ENCODE results near the gene ADIPOR1. TPM values are rescaled to one million over a fixed set of nuclear protein-coding genes. Genes with fewer than 3 reads are reported as not detected.
"Not testable (repeated sequence)": the region's sequence is repeated elsewhere in the genome, so short reads cannot be mapped to it uniquely, and the experiment has no call there.

Gene ADIPOR1
- total RNA-seq, 1 experiment from 2014 or later, result 79.1 TPM

DNA sequence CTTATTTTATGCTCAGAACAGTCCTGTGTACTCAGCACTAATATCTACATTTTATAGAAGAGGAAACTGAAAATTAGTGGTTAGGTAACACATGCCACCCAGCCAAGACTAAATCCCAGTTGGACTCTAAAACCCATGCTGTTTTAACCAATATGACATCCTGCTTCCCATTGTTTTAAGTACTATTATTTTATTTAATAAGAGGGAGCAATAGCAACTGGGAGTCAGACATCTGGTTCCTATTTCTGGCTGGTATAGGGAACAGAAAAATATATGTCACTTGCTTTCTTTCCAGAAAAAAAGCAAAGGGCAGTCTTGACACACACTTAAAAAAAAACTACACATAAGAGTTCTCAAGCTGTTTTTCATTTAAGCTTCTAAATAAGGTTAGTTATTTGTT is 43.0 kb downstream of the ADIPOR1 start:
- CTCF ChIA-PET, result interaction anchor here (0.6 to 0.7 kb wide), 2 partner anchors 29 to 330 kb away, joined by 3 to 5 read pairs; no protein-coding TSS in a partner anchor
- no peak overlapping the region for H3K4me3 ChIP-seq (ENCODE audit: low read depth, low read length, poor library complexity, severe bottlenecking)
- no peaks in the 10 kb centered on the region for H3K9me3 ChIP-seq (ENCODE audit: low read depth, low read length, poor library complexity, severe bottlenecking)
- peak overlapping the region; percentile 62 for H3K27ac ChIP-seq (ENCODE audit: low read depth, low read length, poor library complexity, severe bottlenecking)
- peaks cover 10% of the 10 kb centered on the region for H3K4me1 ChIP-seq (ENCODE audit: insufficient read depth, low read length, poor library complexity, severe bottlenecking)
- intact Hi-C loops (cut with micrococcal nuclease; ENCODE audit: unreplicated experiment), result no loop called here
- no peaks in the 10 kb centered on the region for H3K27me3 ChIP-seq (replicated peaks; ENCODE audit: insufficient read depth, low read depth, low read length, poor library complexity)
- BruUV-seq (replicated peaks), result no TSS peak
- H3K36me3 ChIP-seq (ENCODE audit: insufficient read depth, low read length, poor library complexity, severe bottlenecking), result peaks cover 45% of the 10 kb centered on the region
- POLR2A ChIA-PET (ENCODE audit: low non-redundant PET), result no interaction called here
- peak; percentile 91 for DNase-seq (ENCODE audit: low spot score)
- TF ChIP-seq, protein P1, sequence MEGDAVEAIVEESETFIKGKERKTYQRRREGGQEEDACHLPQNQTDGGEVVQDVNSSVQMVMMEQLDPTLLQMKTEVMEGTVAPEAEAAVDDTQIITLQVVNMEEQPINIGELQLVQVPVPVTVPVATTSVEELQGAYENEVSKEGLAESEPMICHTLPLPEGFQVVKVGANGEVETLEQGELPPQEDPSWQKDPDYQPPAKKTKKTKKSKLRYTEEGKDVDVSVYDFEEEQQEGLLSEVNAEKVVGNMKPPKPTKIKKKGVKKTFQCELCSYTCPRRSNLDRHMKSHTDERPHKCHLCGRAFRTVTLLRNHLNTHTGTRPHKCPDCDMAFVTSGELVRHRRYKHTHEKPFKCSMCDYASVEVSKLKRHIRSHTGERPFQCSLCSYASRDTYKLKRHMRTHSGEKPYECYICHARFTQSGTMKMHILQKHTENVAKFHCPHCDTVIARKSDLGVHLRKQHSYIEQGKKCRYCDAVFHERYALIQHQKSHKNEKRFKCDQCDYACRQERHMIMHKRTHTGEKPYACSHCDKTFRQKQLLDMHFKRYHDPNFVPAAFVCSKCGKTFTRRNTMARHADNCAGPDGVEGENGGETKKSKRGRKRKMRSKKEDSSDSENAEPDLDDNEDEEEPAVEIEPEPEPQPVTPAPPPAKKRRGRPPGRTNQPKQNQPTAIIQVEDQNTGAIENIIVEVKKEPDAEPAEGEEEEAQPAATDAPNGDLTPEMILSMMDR (conservative IDR thresholded peaks at IDR 0.05; ENCODE audit: low read depth, low read length), result no peak
- no peak for TF ChIP-seq EZH2 (IDR thresholded peaks at IDR 0.05; ENCODE audit: borderline replicate concordance, low read depth, low read length, poor library complexity, severe bottlenecking)

DNA sequence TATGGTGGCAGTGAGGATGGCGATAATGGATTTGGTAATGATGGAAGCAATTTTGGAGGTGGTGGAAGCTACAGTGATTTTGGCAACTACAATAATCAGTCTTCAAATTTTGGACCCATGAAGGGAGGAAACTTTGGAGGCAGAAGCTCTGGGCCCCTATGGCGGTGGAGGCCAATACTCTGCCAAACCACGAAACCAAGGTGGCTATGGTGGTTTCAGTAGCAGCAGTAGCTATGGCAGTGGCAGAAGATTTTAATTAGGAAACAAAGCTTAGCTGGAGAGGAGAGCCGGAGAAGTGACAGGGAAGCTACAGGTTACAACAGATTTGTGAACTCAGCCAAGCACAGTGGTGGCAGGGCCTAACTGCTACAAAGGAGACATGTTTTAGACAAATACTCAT is 45.6 kb downstream of the ADIPOR1 start:
- POLR2A ChIA-PET (ENCODE audit: low non-redundant PET); intact Hi-C loops (cut with micrococcal nuclease; ENCODE audit: unreplicated experiment): not testable (repeated sequence)

DNA sequence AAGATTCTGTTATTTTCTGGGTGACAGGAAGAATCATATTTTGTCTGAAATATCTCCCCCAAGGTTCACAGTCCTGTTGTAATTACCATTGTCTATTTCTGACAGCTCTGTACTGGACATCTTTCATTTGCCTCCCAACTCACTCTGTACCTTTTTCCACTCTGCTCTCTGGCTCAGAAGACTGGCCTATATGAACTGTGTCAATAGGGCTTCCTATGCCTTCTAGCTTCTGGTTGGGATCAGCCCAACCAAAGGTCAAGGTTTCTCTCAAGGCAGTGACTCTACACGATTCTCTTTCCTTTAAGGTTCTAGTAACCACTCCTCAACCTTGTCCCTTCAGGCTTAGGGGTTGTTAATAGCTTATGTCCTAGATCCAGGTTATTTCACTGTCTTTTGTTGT is 48.6 kb downstream of the ADIPOR1 start:
- H3K36me3 ChIP-seq (ENCODE audit: insufficient read depth, low read length, poor library complexity, severe bottlenecking), result peaks cover 25% of the 10 kb centered on the region
- no peaks in the 10 kb centered on the region for H3K4me1 ChIP-seq (ENCODE audit: insufficient read depth, low read length, poor library complexity, severe bottlenecking)
- TF ChIP-seq EZH2 (IDR thresholded peaks at IDR 0.05; ENCODE audit: borderline replicate concordance, low read depth, low read length, poor library complexity, severe bottlenecking), result no peak
- TF ChIP-seq, protein P1 (conservative IDR thresholded peaks at IDR 0.05; ENCODE audit: low read depth, low read length), result no peak
- BruUV-seq (replicated peaks), result no TSS peak
- H3K27me3 ChIP-seq (replicated peaks; ENCODE audit: insufficient read depth, low read depth, low read length, poor library complexity), result no peaks in the 10 kb centered on the region
- no peak overlapping the region for H3K27ac ChIP-seq (ENCODE audit: low read depth, low read length, poor library complexity, severe bottlenecking)
- no peaks in the 10 kb centered on the region for H3K9me3 ChIP-seq (ENCODE audit: low read depth, low read length, poor library complexity, severe bottlenecking)
- no peak for DNase-seq (ENCODE audit: low spot score)
- POLR2A ChIA-PET (ENCODE audit: low non-redundant PET), result no interaction called here
- intact Hi-C loops (cut with micrococcal nuclease; ENCODE audit: unreplicated experiment), result no loop called here
- H3K4me3 ChIP-seq (ENCODE audit: low read depth, low read length, poor library complexity, severe bottlenecking), result no peak overlapping the region
- CTCF ChIA-PET, result no interaction called here

More for the DNA sequence above, 45.6 kb downstream of the ADIPOR1 start:
- CTCF ChIA-PET; BruUV-seq (replicated peaks); H3K27me3 ChIP-seq (replicated peaks; ENCODE audit: insufficient read depth, low read depth, low read length, poor library complexity); DNase-seq (ENCODE audit: low spot score); H3K9me3 ChIP-seq (ENCODE audit: low read depth, low read length, poor library complexity, severe bottlenecking); H3K27ac ChIP-seq (ENCODE audit: low read depth, low read length, poor library complexity, severe bottlenecking); H3K4me3 ChIP-seq (ENCODE audit: low read depth, low read length, poor library complexity, severe bottlenecking): not testable (repeated sequence)
- Histone ChIP-seq H3K36me3 (ENCODE audit: insufficient read depth, low read length, poor library complexity, severe bottlenecking) (peaks cover 39% of the 10 kb centered on the region), H3K4me1 (ENCODE audit: insufficient read depth, low read length, poor library complexity, severe bottlenecking) (peaks cover 10% of the 10 kb centered on the region)

DNA sequence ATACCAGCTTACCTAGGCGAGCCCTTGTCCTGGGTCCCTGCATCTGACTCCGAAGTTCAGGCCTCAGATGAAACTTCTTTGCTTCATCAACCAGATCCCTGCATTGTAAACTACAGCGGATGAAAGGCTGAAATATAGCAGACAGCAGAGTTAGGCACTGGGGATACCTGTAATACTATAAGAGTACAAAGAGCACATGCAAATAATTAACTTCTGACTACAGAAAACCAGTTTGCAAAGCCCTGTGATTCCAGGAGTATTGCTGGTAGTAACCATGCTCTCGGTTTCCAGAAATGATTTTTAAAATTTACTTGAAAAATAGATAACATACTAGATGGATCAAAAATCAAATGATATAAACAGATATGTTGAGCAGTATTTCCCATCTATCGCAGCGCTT is 49.1 kb downstream of the ADIPOR1 start:
- CTCF ChIA-PET, result no interaction called here
- TF ChIP-seq, protein P1 (conservative IDR thresholded peaks at IDR 0.05; ENCODE audit: low read depth, low read length), result no peak
- TF ChIP-seq EZH2 (IDR thresholded peaks at IDR 0.05; ENCODE audit: borderline replicate concordance, low read depth, low read length, poor library complexity, severe bottlenecking), result no peak
- H3K4me3 ChIP-seq (ENCODE audit: low read depth, low read length, poor library complexity, severe bottlenecking), result no peak overlapping the region
- H3K9me3 ChIP-seq (ENCODE audit: low read depth, low read length, poor library complexity, severe bottlenecking), result no peaks in the 10 kb centered on the region
- H3K4me1 ChIP-seq (ENCODE audit: insufficient read depth, low read length, poor library complexity, severe bottlenecking), result no peaks in the 10 kb centered on the region
- no peaks in the 10 kb centered on the region for H3K27me3 ChIP-seq (replicated peaks; ENCODE audit: insufficient read depth, low read depth, low read length, poor library complexity)
- H3K27ac ChIP-seq (ENCODE audit: low read depth, low read length, poor library complexity, severe bottlenecking), result no peak overlapping the region
- H3K36me3 ChIP-seq (ENCODE audit: insufficient read depth, low read length, poor library complexity, severe bottlenecking), result peaks cover 25% of the 10 kb centered on the region
- POLR2A ChIA-PET (ENCODE audit: low non-redundant PET), result no interaction called here
- no peak for DNase-seq (ENCODE audit: low spot score)
- intact Hi-C loops (cut with micrococcal nuclease; ENCODE audit: unreplicated experiment), result no loop called here
- no TSS peak for BruUV-seq (replicated peaks)
